Thymus (tissue), 11 donors: ENCODE measurements around the gene PARD3. TPM values are rescaled to one million over a fixed set of nuclear protein-coding genes. Genes with fewer than 3 reads are reported as not detected.
"Not testable (repeated sequence)": the region's sequence is repeated elsewhere in the genome, so short reads cannot be mapped to it uniquely, and the experiment has no call there.

ENCODE experiments used
- DNase-seq, 9 donors: peaks; one replicate each; pipeline ENCODE4 v3.0.0-alpha.2; 2013; ENCODE audit warnings: low spot score in 9 of 9, low read depth in 6 of 9, missing footprints in 1 of 9
- H3K27ac ChIP-seq, 2 donors: one replicate each; pipeline ENCODE4 v1.5.1; 2013; ENCODE audit warnings: control low read depth in 1 of 2, low read depth in 1 of 2, low read length in 1 of 2, mild to moderate bottlenecking in 1 of 2, moderate library complexity in 1 of 2
- H3K27me3 ChIP-seq, 2 donors: one replicate each; pipeline ENCODE4 v1.5.1; 2013; ENCODE audit warnings: low read length in 1 of 2; ENCODE audit not compliant: control insufficient read depth in 2 of 2, insufficient read depth in 1 of 2
- H3K36me3 ChIP-seq, 2 donors: one replicate each; pipeline ENCODE4 v1.5.1; 2013; ENCODE audit warnings: low read length in 1 of 2, mild to moderate bottlenecking in 1 of 2, moderate library complexity in 1 of 2; ENCODE audit not compliant: control insufficient read depth in 2 of 2, insufficient read depth in 2 of 2
- H3K4me1 ChIP-seq, 2 donors: one replicate each; pipeline ENCODE4 v1.5.1; 2013; ENCODE audit warnings: low read length in 2 of 2; ENCODE audit not compliant: control insufficient read depth in 2 of 2, insufficient read depth in 2 of 2
- H3K4me3 ChIP-seq, 2 donors: one replicate each; pipeline ENCODE4 v1.5.1; 2013; ENCODE audit warnings: low read length in 2 of 2, control low read depth in 1 of 2, mild to moderate bottlenecking in 1 of 2
- H3K9me3 ChIP-seq, 2 donors: one replicate each; pipeline ENCODE4 v1.5.1; 2013; ENCODE audit warnings: low read length in 1 of 2, mild to moderate bottlenecking in 1 of 2; ENCODE audit not compliant: control insufficient read depth in 2 of 2, insufficient read depth in 1 of 2
- WGBS: extraction: QIAGEN DNeasy Blood & Tissue Kit; methylation state at CpG from one replicate; pipeline ENCODE4 v1.1.7; 2013; 5-methylcytosine and 5-hydroxymethylcytosine counted together
- polyA plus RNA-seq: library from polyadenylated mRNA; stranded (reverse); fragments of 200-250 nt; gene quantifications from one replicate; pipeline ENCODE4 v1.2.3, GENCODE V29; 2013
- total RNA-seq: library from RNA; stranded (reverse); fragments of 120-200 nt; gene quantifications from one replicate; pipeline ENCODE4 v1.2.4, GENCODE V29; 2013
- donor health status: healthy.

The PARD3 gene
- total and polyA plus RNA-seq, 2 donors = 13.3 to 23.5 TPM

DNA sequence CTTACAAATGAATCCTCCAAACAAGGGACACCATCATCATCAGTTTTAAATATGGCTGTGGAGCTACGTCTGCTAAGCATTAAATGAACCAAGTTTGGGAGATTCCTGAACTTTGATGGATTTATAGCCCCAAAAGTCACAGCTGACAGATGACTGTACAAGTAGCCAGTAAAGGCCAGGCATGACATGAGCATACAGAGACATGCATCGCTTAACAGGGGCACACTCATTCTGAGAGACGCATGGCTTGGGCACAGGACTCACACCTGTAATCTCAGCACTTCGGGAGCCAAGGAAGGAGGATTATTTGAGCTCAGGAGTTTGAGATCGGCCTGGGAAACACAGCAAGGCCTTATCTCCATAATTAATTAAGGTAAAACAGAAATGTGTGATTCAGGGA, 166.2 kb downstream of the PARD3 start:
- H3K27me3 ChIP-seq = no peaks in the 10 kb centered on the region
- DNase-seq = no peak
- WGBS = 97% methylated on average over 5 of the region's 5 CpGs
- no peak overlapping the region for H3K27ac ChIP-seq
- no peaks in the 10 kb centered on the region for H3K4me1 ChIP-seq
- H3K36me3 ChIP-seq = no peaks in the 10 kb centered on the region
- no peaks in the 10 kb centered on the region for H3K9me3 ChIP-seq
- no peak overlapping the region for H3K4me3 ChIP-seq

DNA sequence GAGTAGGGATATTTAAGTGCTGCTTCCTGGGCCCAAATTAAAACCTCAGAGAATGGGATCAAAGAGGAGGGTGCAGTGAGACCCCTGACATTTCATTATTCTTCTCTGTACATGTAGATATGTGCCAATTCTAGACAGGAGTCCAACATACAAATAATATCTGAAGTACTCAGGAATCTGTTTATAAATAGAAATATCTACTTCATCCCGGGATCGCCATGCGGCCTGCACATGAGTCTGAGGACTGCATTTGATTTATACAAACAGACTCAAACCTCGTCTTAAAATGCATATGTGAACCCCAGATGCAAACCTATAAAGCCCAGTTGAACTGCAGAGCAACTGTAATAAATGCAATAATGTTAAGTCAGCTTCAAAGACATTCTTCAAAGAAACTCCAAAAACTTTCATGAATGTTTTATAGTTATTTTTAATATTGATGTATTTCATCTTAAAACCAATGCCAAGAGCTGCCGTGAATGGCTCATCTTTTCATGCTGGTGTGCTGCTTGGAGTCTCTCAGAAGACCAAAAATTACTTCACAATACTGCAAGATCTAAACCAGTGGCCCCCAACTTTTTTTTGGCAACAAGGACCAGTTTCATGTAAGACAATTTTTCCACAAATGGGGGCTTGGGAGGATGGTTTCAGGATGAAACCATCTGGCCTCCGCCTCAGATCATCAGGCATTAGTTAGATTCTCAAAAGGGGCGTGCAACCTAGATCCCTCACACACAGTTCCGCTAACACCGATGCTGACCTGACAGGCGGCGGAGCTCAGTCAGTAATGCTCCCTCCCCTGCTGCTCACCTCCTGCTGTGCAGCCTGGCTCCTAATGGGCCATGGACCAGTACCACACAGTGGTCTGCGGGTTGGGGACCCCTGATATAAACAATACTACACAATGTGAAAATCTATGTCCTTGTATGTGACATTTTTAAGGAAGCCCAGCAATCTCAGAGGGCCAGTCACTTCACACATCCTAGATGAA, 166.9 kb downstream of the PARD3 start:
- Histone ChIP-seq H3K27ac (no peak overlapping the region), H3K27me3 (no peaks in the 10 kb centered on the region), H3K9me3 (no peaks in the 10 kb centered on the region), H3K4me1 (no peaks in the 10 kb centered on the region), H3K36me3 (no peaks in the 10 kb centered on the region), H3K4me3 (no peak overlapping the region)
- 97% methylated on average over 12 of the region's 12 CpGs for WGBS
- no peak for DNase-seq

DNA sequence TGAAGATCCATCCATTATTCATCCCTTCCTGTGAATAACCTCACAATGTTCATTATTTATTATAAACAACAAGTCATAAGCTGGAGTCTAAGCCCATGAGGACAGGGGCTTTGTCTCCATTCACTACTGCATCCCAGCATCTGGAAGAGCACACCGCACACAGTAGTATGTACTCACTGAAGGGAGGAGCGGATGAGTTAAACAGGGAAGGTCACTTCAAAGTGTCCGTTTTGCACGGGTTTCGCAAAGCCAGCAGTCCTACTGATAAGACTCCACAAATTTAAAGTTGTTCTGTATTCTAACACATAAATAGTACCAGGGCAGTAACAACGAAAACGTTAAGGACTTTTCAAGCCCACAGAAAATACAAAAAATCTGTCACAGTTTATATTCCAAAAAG, 167.9 kb downstream of the PARD3 start:
- H3K27ac ChIP-seq = no peak overlapping the region
- 98% methylated on average over 7 of the region's 7 CpGs for WGBS
- no peaks in the 10 kb centered on the region for H3K4me1 ChIP-seq
- no peak for DNase-seq
- no peaks in the 10 kb centered on the region for H3K9me3 ChIP-seq
- H3K36me3 ChIP-seq = no peaks in the 10 kb centered on the region
- H3K27me3 ChIP-seq = no peaks in the 10 kb centered on the region
- no peak overlapping the region for H3K4me3 ChIP-seq

DNA sequence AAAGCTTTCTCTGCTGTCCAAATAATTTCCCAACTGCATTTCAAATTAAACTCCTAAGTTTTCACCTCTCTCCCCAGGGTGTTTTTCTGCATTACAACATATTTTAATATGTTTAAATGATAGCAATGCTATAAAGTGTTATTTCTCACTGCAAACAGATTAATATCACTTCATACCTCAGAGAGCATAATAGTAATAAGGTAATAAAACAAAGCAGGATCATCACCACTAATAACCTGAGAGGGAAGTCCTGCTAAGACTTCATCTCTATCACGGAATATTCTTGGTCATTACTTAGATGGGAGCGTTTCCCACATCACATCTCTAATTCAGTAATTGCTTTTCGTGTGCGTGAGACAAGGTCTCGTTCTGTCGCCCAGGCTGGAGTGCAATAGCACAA, 168.8 kb downstream of the PARD3 start:
- no peaks in the 10 kb centered on the region for H3K4me1 ChIP-seq
- H3K9me3 ChIP-seq = no peaks in the 10 kb centered on the region
- H3K27ac ChIP-seq = no peak overlapping the region
- H3K27me3 ChIP-seq = no peaks in the 10 kb centered on the region
- H3K4me3 ChIP-seq = no peak overlapping the region
- H3K36me3 ChIP-seq = no peaks in the 10 kb centered on the region
- no peak for DNase-seq
- 97% methylated on average over 6 of the region's 6 CpGs for WGBS

DNA sequence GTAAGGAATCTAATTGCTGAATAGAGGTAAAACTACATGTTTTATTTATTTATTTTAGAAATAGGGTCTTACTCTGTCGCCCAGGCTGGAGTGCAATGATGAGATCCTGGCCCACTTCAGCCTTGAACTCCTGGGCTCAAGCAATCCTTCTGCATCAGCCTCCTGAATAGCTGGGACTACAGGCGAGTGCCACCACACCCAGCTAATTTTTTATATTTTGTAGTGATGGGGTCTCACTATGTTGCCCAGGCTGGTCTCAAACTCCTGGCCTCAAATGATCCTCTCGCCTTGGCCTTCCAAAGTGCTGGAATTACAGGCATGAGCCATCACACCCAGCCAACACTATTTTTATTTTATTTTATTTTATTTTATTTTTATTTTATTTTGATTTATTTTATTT, 170.3 kb downstream of the PARD3 start:
- not testable (repeated sequence) for H3K4me1 ChIP-seq, H3K36me3 ChIP-seq

DNA sequence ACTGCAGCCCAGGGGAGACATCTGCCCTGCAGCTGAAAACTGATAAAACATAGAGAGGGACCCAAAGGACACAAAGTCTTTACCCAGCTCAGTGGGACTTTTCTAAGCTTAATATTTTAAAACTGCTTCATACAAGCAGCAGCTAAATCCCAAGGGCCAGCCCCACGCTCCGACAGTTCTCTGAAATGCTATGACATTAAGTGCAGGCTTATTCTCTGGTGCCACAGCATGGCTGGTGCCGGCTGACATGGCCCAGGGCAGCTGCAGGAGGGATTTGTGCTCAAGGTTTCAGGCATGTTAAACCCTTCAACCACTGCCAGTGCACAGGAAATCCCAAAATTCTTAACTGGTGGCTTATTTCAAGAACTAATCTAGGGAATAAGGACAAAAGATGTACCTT, 170.9 kb downstream of the PARD3 start:
- no peak for DNase-seq
- Histone ChIP-seq H3K9me3 (no peaks in the 10 kb centered on the region), H3K4me3 (no peak overlapping the region), H3K27ac (no peak overlapping the region), H3K36me3 (no peaks in the 10 kb centered on the region), H3K4me1 (no peaks in the 10 kb centered on the region), H3K27me3 (no peaks in the 10 kb centered on the region)
- 96% methylated on average over 3 of the region's 3 CpGs for WGBS

More for the DNA sequence above, 170.3 kb downstream of the PARD3 start:
- WGBS = 96% methylated on average over 3 of the region's 3 CpGs
- H3K27me3 ChIP-seq, H3K9me3 ChIP-seq, DNase-seq, H3K27ac ChIP-seq, H3K4me3 ChIP-seq: not testable (repeated sequence)

DNA sequence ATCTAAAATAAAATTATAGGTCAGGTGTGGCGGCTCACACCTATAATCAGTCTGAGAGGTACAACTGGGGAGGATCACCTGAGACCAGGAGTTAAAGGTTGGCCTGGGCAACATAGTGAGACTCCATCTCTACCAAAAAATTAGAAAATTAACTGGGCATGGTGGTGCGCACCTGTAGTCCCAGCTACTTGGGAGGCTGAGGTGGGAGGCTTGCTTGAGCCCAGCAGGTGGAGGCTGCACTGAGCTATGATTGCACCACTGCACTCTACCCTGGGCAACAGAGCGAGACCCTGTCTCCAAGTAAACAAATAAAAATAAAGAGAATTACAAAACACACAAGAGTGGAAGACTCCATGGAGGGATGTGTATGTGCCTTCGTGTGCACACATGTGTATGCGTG, 171.5 kb downstream of the PARD3 start:
- no peak overlapping the region for H3K27ac ChIP-seq
- H3K36me3 ChIP-seq = no peaks in the 10 kb centered on the region
- no peaks in the 10 kb centered on the region for H3K9me3 ChIP-seq
- DNase-seq = no peak
- H3K4me1 ChIP-seq = no peaks in the 10 kb centered on the region
- no peak overlapping the region for H3K4me3 ChIP-seq
- H3K27me3 ChIP-seq = no peaks in the 10 kb centered on the region
- WGBS = 85% methylated on average over 5 of the region's 5 CpGs

DNA sequence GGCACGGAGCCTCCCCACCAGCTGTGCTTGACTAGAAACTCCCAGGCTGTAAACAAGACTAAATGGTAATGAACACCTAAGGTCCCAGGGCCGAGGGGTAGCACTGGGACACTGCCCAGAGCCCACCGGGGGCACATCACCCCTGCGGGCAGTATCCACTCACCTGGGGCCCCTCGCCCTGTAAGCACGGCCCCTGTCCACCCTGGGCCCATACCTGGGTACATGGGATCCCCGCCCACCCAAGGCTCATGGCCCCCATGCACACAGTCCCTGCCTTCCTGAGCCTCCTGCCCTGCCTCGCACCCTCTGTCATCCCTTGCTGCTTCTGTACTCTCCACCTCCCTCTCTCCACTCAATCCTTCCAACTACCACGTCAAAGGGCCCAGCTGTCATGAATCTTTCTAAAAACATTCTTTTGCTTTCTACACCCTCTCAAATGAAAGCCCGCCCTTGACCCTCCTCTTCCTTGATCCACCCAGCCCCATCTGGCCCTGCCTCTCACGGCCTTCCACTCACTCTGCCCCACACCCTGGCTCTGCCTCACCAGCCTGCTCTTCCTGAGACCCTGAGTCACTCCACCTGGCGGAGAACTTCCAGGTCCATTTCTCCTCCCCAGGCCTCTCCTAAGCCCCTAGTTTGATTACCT, 173.1 kb downstream of the PARD3 start:
- WGBS = 94% methylated on average over 12 of the region's 12 CpGs
- no peaks in the 10 kb centered on the region for H3K36me3 ChIP-seq
- H3K4me1 ChIP-seq = peaks cover 0 to 9% of the 10 kb centered on the region in 2 donors
- no peak overlapping the region for H3K27ac ChIP-seq
- H3K4me3 ChIP-seq = no peak overlapping the region
- no peaks in the 10 kb centered on the region for H3K9me3 ChIP-seq
- H3K27me3 ChIP-seq = no peaks in the 10 kb centered on the region
- no peak for DNase-seq

DNA sequence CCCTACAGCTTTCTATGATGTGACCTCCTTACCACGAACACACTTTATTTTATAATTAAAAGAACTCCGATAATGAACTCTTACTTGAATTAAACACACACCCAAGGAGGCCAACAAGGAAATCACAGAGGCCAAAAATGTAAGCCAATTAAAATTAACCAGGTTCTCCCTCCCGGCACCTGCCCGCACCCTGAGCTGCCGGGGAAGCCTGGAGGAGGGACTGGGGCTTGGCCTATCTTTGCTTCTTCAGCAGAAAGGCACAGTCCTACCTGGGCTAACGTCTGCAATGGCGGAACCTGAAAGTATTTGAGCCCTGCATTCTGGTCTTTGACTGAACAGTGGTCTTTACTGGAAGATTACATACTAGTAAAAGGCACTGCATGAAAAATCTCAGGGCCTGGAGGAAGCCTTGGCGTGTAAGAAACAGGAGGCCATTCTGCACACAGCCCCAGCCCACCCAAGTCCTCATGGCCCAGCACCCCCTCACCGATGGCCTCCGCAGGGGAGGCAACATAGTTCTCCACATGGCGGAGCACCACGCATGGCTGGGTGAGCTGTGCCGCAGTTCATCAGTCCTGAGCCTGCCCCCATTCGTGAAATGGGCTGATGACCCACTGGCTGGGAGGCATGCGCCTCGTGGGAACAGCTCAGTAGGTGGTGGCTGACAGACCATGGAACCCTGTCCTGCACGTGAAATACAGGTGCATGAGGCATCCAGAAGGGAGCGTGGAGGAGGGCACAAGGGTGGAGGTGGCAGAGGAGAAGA, 173.8 kb downstream of the PARD3 start:
- H3K4me3 ChIP-seq = no peak overlapping the region
- WGBS = 97% methylated on average over 18 of the region's 18 CpGs
- H3K4me1 ChIP-seq = peaks cover 0 to 15% of the 10 kb centered on the region in 2 donors
- DNase-seq = no peak
- H3K9me3 ChIP-seq = no peaks in the 10 kb centered on the region
- no peaks in the 10 kb centered on the region for H3K36me3 ChIP-seq
- H3K27ac ChIP-seq = no peak overlapping the region
- no peaks in the 10 kb centered on the region for H3K27me3 ChIP-seq
